K562 (cell line): ENCODE results near the gene SGMS1. TPM values are rescaled to one million over a fixed set of nuclear protein-coding genes. Genes with fewer than 3 reads are reported as not detected.

Experiments
- E2F8 ChIP-seq: fragments of 450-650 bp; IDR thresholded peaks from 2 replicates; pipeline ENCODE4 v1.7.1; 2018; ENCODE audit warnings: mild to moderate bottlenecking, low read depth; ENCODE audit not compliant: partially characterized antibody
- GATA2 ChIP-seq: sonication (generic); formaldehyde crosslinking; IDR thresholded peaks from 2 replicates; pipeline ENCODE4 v1.4.0; 2020; ENCODE audit warnings: mild to moderate bottlenecking, missing genetic modification reagents
- HEY1 ChIP-seq: fragments of 250-450 bp; sonication (Bioruptor Pico); IDR thresholded peaks from 2 replicates; pipeline ENCODE4 v1.5.0; 2020; ENCODE audit warnings: mild to moderate bottlenecking, moderate library complexity, borderline replicate concordance
- KAT7 ChIP-seq: sonication (generic); formaldehyde crosslinking; IDR thresholded peaks from 2 replicates; pipeline ENCODE4 v1.8.0; 2022; ENCODE audit warnings: missing genetic modification reagents, mild to moderate bottlenecking, borderline replicate concordance
- NCOA2 ChIP-seq, 2 experiments: fragments of 450-650 bp; IDR thresholded peaks; 2 replicates each; pipeline ENCODE4 v1.6.1; 2018; ENCODE audit warnings: mild to moderate bottlenecking in 2 of 2, moderate library complexity in 1 of 2; ENCODE audit not compliant: partially characterized antibody in 2 of 2
- NR2F6 ChIP-seq: fragments of 450-650 bp; formaldehyde crosslinking; IDR thresholded peaks from 2 replicates; pipeline ENCODE4 v1.4.0; 2020; ENCODE audit warnings: mild to moderate bottlenecking
- NRF1 ChIP-seq, 2 experiments: fragments of 450-650 bp; IDR thresholded peaks in 1 of 2; conservative IDR thresholded peaks in 1 of 2; 2 replicates each; pipeline ENCODE4 v1.6.1; 2014; ENCODE audit warnings: mild to moderate bottlenecking in 2 of 2
- ZBTB33 ChIP-seq: sonication (generic); formaldehyde crosslinking; IDR thresholded peaks from 2 replicates; pipeline ENCODE4 v1.8.1; 2023; ENCODE audit warnings: mild to moderate bottlenecking, missing genetic modification reagents
- ZNF3 ChIP-seq: fragments of 250-450 bp; sonication (Bioruptor Pico); IDR thresholded peaks from 2 replicates; pipeline ENCODE4 v1.5.0; 2021; ENCODE audit warnings: mild to moderate bottlenecking, moderate library complexity
- ZNF354B ChIP-seq: fragments of 250-450 bp; sonication (Bioruptor Pico); IDR thresholded peaks from 2 replicates; pipeline ENCODE4 v1.4.0; 2020
- ZNF592 ChIP-seq: fragments of 450-650 bp; IDR thresholded peaks from 2 replicates; pipeline ENCODE4 v1.6.1; 2017; ENCODE audit warnings: antibody characterized with exemption, mild to moderate bottlenecking
- ZSCAN29 ChIP-seq: fragments of 450-650 bp; IDR thresholded peaks from 2 replicates; pipeline ENCODE4 v1.6.1; 2017
- polyA plus RNA-seq, 8 experiments: library from polyadenylated mRNA; depleted of rRNA in 4 of 8; stranded (reverse) in 5 of 8; unstranded in 3 of 8; fragments of >200 nt; fragmentation: Nextera tagmentation in 2 of 8; fragmentation: Illumina TruSeq in 1 of 8; extraction: Ambion mirVana in 2 of 8; extraction: Trizol in 1 of 8; gene quantifications; 2 replicates each; pipeline versions ENCODE4 v1.2.1 to v1.2.3, GENCODE V29; 2011 to 2014; ENCODE audit warnings: inconsistent platforms in 1 of 8, missing spikeins in 1 of 8
- total RNA-seq, 7 experiments: library from RNA; depleted of rRNA in 6 of 7; stranded (reverse); fragments of >200 nt in 6 of 7; fragmentation: Illumina TruSeq in 2 of 7; extraction: Trizol in 2 of 7; gene quantifications; 2 replicates each; pipeline versions ENCODE4 v1.2.1 to v1.2.3, GENCODE V29; 2011 to 2021; ENCODE audit warnings: low replicate concordance in 1 of 7

SGMS1 gene
- total and polyA plus RNA-seq, 9 of the 15 experiments (the other 6 are each of a cell fraction or from before 2014, with no cell fraction given), result 22.6 to 232 (median 82.2) TPM

- TF ChIP-seq ZBTB33 (no peak), NR2F6 (CRISPR knock-in tag) (no peak), KAT7 (CRISPR knock-in tag) (no peak), ZNF3 (CRISPR knock-in tag) (no peak), GATA2 (no peak), ZSCAN29 (no peak), HEY1 (no peak), ZNF354B (CRISPR knock-in tag) (no peak), ZNF592 (peak; percentile 66), E2F8 (no peak), NCOA2 (IDR thresholded peaks at IDR 0.05; ENCODE audit: partially characterized antibody in 2 of 2) (no peak), NRF1 (conservative IDR thresholded peaks at IDR 0.05 in 1 of 2, IDR thresholded peaks at IDR 0.05 in 1 of 2) (0 out of 4 replicates have a peak, but pooled peaks of 1 of the 2 experiments have one; percentile 12)
These were observed 85.0 kb downstream of the SGMS1 start (continued) for GRCh38 chr10:50538555-50539398.
